GM23338 (cell line): ENCODE data around the gene SPON2. TPM values are rescaled to one million over a fixed set of nuclear protein-coding genes. Genes with fewer than 3 reads are reported as not detected.

ENCODE experiments used
- ATAC-seq: fragments of 200-7000 bp; cut with Tn5 transposase; 3 replicates; pipeline ENCODE4 v1.9.1; 2020
- DNase-seq: peaks from one replicate; pipeline ENCODE4 v3.0.0-alpha.2; 2015; ENCODE audit warnings: low spot score
- H2AFZ ChIP-seq: fragments of 200-600 bp; sonication (generic); 2 replicates; pipeline ENCODE4 v1.8.0; 2016; ENCODE audit warnings: antibody characterized with exemption, mild to moderate bottlenecking, moderate library complexity
- H3F3A ChIP-seq: fragments of 200-600 bp; sonication (generic); replicated peaks from 2 replicates; pipeline ENCODE4 v1.8.0; 2017; ENCODE audit warnings: antibody characterized with exemption, mixed run types, low read depth
- H3K27ac ChIP-seq: fragments of 200-600 bp; sonication (generic); 2 replicates; pipeline ENCODE4 v1.6.1; 2016; ENCODE audit warnings: low read depth
- H3K27me3 ChIP-seq: fragments of 200-600 bp; sonication (generic); 2 replicates; pipeline ENCODE4 v1.8.0; 2016; ENCODE audit warnings: mild to moderate bottlenecking, mixed run types, moderate library complexity; ENCODE audit not compliant: insufficient read depth
- H3K36me3 ChIP-seq: fragments of 200-600 bp; sonication (generic); 2 replicates; pipeline ENCODE4 v1.8.0; 2016; ENCODE audit warnings: mild to moderate bottlenecking; ENCODE audit not compliant: insufficient read depth
- H3K4me1 ChIP-seq: fragments of 200-600 bp; sonication (generic); 2 replicates; pipeline ENCODE4 v1.8.0; 2016; ENCODE audit warnings: mild to moderate bottlenecking, moderate library complexity; ENCODE audit not compliant: insufficient read depth
- H3K4me2 ChIP-seq: fragments of 200-600 bp; sonication (generic); 2 replicates; pipeline ENCODE4 v1.7.1; 2017; ENCODE audit warnings: mixed run types
- H3K4me3 ChIP-seq: fragments of 200-600 bp; sonication (generic); 2 replicates; pipeline ENCODE4 v1.6.1; 2016; ENCODE audit warnings: mixed run types
- H3K79me2 ChIP-seq: fragments of 200-600 bp; sonication (generic); replicated peaks from 2 replicates; pipeline ENCODE4 v1.8.0; 2017; ENCODE audit warnings: mild to moderate bottlenecking; ENCODE audit not compliant: insufficient read depth
- H3K9me2 ChIP-seq: fragments of 200-600 bp; sonication (generic); 2 replicates; pipeline ENCODE4 v1.8.0; 2017; ENCODE audit not compliant: insufficient read depth
- H4K20me1 ChIP-seq: fragments of 200-600 bp; sonication (generic); replicated peaks from 2 replicates; pipeline ENCODE4 v1.8.0; 2017; ENCODE audit warnings: mild to moderate bottlenecking; ENCODE audit not compliant: insufficient read depth
- H3K27ac Mint-ChIP-seq: 2 replicates; pipeline ENCODE4 v1.8.0; 2020; ENCODE audit warnings: inconsistent platforms, mild to moderate bottlenecking, moderate library complexity, mixed read lengths
- H3K27me3 Mint-ChIP-seq: 3 replicates; pipeline ENCODE4 v1.8.0; 2022; ENCODE audit warnings: low read depth, mild to moderate bottlenecking, moderate library complexity, mixed read lengths, inconsistent platforms; ENCODE audit not compliant: insufficient read depth, poor library complexity
- H3K36me3 Mint-ChIP-seq: 3 replicates; pipeline ENCODE4 v1.8.0; 2021; ENCODE audit warnings: low read depth, mild to moderate bottlenecking, inconsistent platforms, moderate library complexity, mixed read lengths
- H3K4me1 Mint-ChIP-seq: 3 replicates; pipeline ENCODE4 v1.8.0; 2020; ENCODE audit warnings: mild to moderate bottlenecking, inconsistent platforms, mixed read lengths
- H3K4me3 Mint-ChIP-seq: 3 replicates; pipeline ENCODE4 v1.8.0; 2021; ENCODE audit warnings: moderate library complexity, mild to moderate bottlenecking, inconsistent platforms, mixed read lengths
- H3K9me3 Mint-ChIP-seq: 3 replicates; pipeline ENCODE4 v1.8.0; 2020; ENCODE audit warnings: moderate library complexity, mild to moderate bottlenecking, inconsistent platforms, mixed read lengths
- CREB1 ChIP-seq: fragments of 250-450 bp; sonication (Bioruptor Pico); IDR thresholded peaks from 2 replicates; pipeline ENCODE4 v1.5.0; 2020; ENCODE audit warnings: low read depth, mild to moderate bottlenecking, moderate library complexity
- EZH2 ChIP-seq: fragments of 200-600 bp; sonication (generic); IDR thresholded peaks from one replicate; pipeline ENCODE4 v1.8.0; 2017; ENCODE audit warnings: antibody characterized with exemption, mild to moderate bottlenecking, low read depth; ENCODE audit not compliant: unreplicated experiment
- EZH2phosphoT487 ChIP-seq: fragments of 200-600 bp; sonication (generic); IDR thresholded peaks from one replicate; pipeline ENCODE4 v1.8.1; 2018; ENCODE audit warnings: antibody characterized with exemption; ENCODE audit not compliant: unreplicated experiment
- JUNB ChIP-seq: IDR thresholded peaks from one replicate; pipeline ENCODE4 v1.6.1; 2016; ENCODE audit warnings: antibody characterized with exemption; ENCODE audit not compliant: unreplicated experiment
- NANOG ChIP-seq: IDR thresholded peaks from 2 replicates; pipeline ENCODE4 v1.6.1; 2016; ENCODE audit warnings: antibody characterized with exemption, borderline replicate concordance
- POLR2AphosphoS5 ChIP-seq: IDR thresholded peaks from 2 replicates; pipeline ENCODE4 v1.6.1; 2016; ENCODE audit warnings: antibody characterized with exemption, low read depth
- STAT1 ChIP-seq: IDR thresholded peaks from one replicate; pipeline ENCODE4 v1.6.1; 2016; ENCODE audit warnings: antibody characterized with exemption; ENCODE audit not compliant: unreplicated experiment
- ZNF114 ChIP-seq: fragments of 250-450 bp; sonication (Bioruptor Pico); IDR thresholded peaks from 2 replicates; pipeline ENCODE4 v1.5.0; 2020; ENCODE audit warnings: mild to moderate bottlenecking, moderate library complexity
- ZNF331 ChIP-seq: fragments of 250-450 bp; sonication (Bioruptor Pico); IDR thresholded peaks from 2 replicates; pipeline ENCODE4 v1.5.0; 2020; ENCODE audit warnings: low read depth, mild to moderate bottlenecking, moderate library complexity
- ZNF462 ChIP-seq: fragments of 250-450 bp; sonication (Bioruptor Pico); IDR thresholded peaks from 2 replicates; pipeline ENCODE4 v1.5.0; 2020; ENCODE audit warnings: mild to moderate bottlenecking, moderate library complexity
- polyA plus RNA-seq: library from polyadenylated mRNA; unstranded; fragments of >200 nt; fragmentation: Nextera tagmentation; extraction: Ambion mirVana; gene quantifications from 2 replicates; pipeline ENCODE4 v1.2.1, GENCODE V29; 2016
- total RNA-seq: library from RNA; depleted of rRNA; stranded (reverse); fragments of >200 nt; shearing (Covaris generic); gene quantifications from 2 replicates; pipeline ENCODE4 v1.2.3, GENCODE V29; 2014
- TF ChIP-seq, protein P1 (sequence below): IDR thresholded peaks from 2 replicates; pipeline ENCODE4 v1.6.1; 2016; ENCODE audit warnings: antibody characterized with exemption
- TF ChIP-seq, protein P2 (sequence below), 2 experiments: fragments of 200-600 bp in 1 of 2; sonication (generic) in 1 of 2; conservative IDR thresholded peaks; 2 replicates each; pipeline versions ENCODE4 v1.5.1 to v1.6.1; 2016 to 2017; ENCODE audit warnings: antibody characterized with exemption in 2 of 2, low read depth in 2 of 2, mild to moderate bottlenecking in 2 of 2, moderate library complexity in 1 of 2
- TF ChIP-seq, protein P3 (sequence below): IDR thresholded peaks from one replicate; pipeline ENCODE4 v1.6.1; 2018; ENCODE audit warnings: antibody characterized with exemption; ENCODE audit not compliant: unreplicated experiment

The SPON2 gene
- total and polyA plus RNA-seq, 2 experiments from 2014 or later = 2.1 to 2.4 TPM

- H3K4me1 Mint-ChIP-seq = no peaks in the 10 kb centered on the region
These were observed 30.2 kb upstream of the SPON2 start for GRCh38 chr4:1202526-1203011.

More at GRCh38 chr4:1202526-1203011, 30.2 kb upstream of the SPON2 start:
- H3K36me3 ChIP-seq = no peaks in the 10 kb centered on the region
- Mint-ChIP-seq H3K4me3 (no peak overlapping the region), H3K36me3 (no peaks in the 10 kb centered on the region), H3K9me3 (no peaks in the 10 kb centered on the region), H3K27ac (no peak overlapping the region), H3K27me3 (peaks cover 7% of the 10 kb centered on the region)
- no peak for TF ChIP-seq EZH2
- no peak for TF ChIP-seq STAT1
- no peak for TF ChIP-seq ZNF114 (CRISPR knock-in tag)
- TF ChIP-seq EZH2phosphoT487 = no peak
- TF ChIP-seq NANOG = no peak
- TF ChIP-seq ZNF462 = no peak
- TF ChIP-seq, protein P1, sequence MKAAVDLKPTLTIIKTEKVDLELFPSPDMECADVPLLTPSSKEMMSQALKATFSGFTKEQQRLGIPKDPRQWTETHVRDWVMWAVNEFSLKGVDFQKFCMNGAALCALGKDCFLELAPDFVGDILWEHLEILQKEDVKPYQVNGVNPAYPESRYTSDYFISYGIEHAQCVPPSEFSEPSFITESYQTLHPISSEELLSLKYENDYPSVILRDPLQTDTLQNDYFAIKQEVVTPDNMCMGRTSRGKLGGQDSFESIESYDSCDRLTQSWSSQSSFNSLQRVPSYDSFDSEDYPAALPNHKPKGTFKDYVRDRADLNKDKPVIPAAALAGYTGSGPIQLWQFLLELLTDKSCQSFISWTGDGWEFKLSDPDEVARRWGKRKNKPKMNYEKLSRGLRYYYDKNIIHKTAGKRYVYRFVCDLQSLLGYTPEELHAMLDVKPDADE = no peak
- TF ChIP-seq, protein P2, sequence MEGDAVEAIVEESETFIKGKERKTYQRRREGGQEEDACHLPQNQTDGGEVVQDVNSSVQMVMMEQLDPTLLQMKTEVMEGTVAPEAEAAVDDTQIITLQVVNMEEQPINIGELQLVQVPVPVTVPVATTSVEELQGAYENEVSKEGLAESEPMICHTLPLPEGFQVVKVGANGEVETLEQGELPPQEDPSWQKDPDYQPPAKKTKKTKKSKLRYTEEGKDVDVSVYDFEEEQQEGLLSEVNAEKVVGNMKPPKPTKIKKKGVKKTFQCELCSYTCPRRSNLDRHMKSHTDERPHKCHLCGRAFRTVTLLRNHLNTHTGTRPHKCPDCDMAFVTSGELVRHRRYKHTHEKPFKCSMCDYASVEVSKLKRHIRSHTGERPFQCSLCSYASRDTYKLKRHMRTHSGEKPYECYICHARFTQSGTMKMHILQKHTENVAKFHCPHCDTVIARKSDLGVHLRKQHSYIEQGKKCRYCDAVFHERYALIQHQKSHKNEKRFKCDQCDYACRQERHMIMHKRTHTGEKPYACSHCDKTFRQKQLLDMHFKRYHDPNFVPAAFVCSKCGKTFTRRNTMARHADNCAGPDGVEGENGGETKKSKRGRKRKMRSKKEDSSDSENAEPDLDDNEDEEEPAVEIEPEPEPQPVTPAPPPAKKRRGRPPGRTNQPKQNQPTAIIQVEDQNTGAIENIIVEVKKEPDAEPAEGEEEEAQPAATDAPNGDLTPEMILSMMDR (conservative IDR thresholded peaks at IDR 0.05; ENCODE audit: low read depth in 2 of 2) = no peak
- no peak for TF ChIP-seq POLR2AphosphoS5
- TF ChIP-seq, protein P3, sequence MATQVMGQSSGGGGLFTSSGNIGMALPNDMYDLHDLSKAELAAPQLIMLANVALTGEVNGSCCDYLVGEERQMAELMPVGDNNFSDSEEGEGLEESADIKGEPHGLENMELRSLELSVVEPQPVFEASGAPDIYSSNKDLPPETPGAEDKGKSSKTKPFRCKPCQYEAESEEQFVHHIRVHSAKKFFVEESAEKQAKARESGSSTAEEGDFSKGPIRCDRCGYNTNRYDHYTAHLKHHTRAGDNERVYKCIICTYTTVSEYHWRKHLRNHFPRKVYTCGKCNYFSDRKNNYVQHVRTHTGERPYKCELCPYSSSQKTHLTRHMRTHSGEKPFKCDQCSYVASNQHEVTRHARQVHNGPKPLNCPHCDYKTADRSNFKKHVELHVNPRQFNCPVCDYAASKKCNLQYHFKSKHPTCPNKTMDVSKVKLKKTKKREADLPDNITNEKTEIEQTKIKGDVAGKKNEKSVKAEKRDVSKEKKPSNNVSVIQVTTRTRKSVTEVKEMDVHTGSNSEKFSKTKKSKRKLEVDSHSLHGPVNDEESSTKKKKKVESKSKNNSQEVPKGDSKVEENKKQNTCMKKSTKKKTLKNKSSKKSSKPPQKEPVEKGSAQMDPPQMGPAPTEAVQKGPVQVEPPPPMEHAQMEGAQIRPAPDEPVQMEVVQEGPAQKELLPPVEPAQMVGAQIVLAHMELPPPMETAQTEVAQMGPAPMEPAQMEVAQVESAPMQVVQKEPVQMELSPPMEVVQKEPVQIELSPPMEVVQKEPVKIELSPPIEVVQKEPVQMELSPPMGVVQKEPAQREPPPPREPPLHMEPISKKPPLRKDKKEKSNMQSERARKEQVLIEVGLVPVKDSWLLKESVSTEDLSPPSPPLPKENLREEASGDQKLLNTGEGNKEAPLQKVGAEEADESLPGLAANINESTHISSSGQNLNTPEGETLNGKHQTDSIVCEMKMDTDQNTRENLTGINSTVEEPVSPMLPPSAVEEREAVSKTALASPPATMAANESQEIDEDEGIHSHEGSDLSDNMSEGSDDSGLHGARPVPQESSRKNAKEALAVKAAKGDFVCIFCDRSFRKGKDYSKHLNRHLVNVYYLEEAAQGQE = no peak
- TF ChIP-seq JUNB = no peak
- TF ChIP-seq ZNF331 (CRISPR knock-in tag) = no peak
- TF ChIP-seq CREB1 (CRISPR knock-in tag) = no peak
- H3K9me2 ChIP-seq = no peaks in the 10 kb centered on the region
- no peaks in the 10 kb centered on the region for H3F3A ChIP-seq
- no peak overlapping the region for H2AFZ ChIP-seq
- no peaks in the 10 kb centered on the region for H4K20me1 ChIP-seq
- no peaks in the 10 kb centered on the region for H3K27me3 ChIP-seq
- DNase-seq = no peak
- no peaks in the 10 kb centered on the region for H3K79me2 ChIP-seq
- H3K4me1 ChIP-seq = no peaks in the 10 kb centered on the region
- no peak overlapping the region for H3K27ac ChIP-seq
- no peak overlapping the region for H3K4me2 ChIP-seq
- H3K4me3 ChIP-seq = no peak overlapping the region
- no peak for ATAC-seq
